HepG2 (cell line): ENCODE data around the gene LRP1-AS. TPM values are rescaled to one million over a fixed set of nuclear protein-coding genes. Genes with fewer than 3 reads are reported as not detected.
A peak's percentile ranks its signal among the peaks of the same experiment; 100 is the strongest.

Source experiments
- EHMT2 ChIP-seq: fragments of 200-600 bp; sonication (generic); IDR thresholded peaks from 2 replicates; pipeline ENCODE4 v1.7.0; 2017; ENCODE audit warnings: antibody characterized with exemption, low read depth, low read length, borderline replicate concordance
- HOXA7 ChIP-seq: sonication (generic); formaldehyde crosslinking; IDR thresholded peaks from 2 replicates; pipeline ENCODE4 v1.8.1; 2022; ENCODE audit warnings: mild to moderate bottlenecking, missing genetic modification reagents, moderate library complexity
- KDM3A ChIP-seq: IDR thresholded peaks from 2 replicates; pipeline ENCODE4 v1.6.1; 2018; ENCODE audit warnings: low read depth, missing compliant biosample characterization
- MIER2 ChIP-seq: IDR thresholded peaks from 2 replicates; pipeline ENCODE4 v1.6.1; 2016; ENCODE audit warnings: missing biosample characterization, missing genetic modification reagents
- NRL ChIP-seq: sonication (generic); formaldehyde crosslinking; IDR thresholded peaks from 2 replicates; pipeline ENCODE4 v1.5.0; 2020; ENCODE audit warnings: missing genetic modification reagents, mild to moderate bottlenecking, moderate library complexity, borderline replicate concordance
- SAP130 ChIP-seq: IDR thresholded peaks from 2 replicates; pipeline ENCODE4 v1.6.1; 2016; ENCODE audit warnings: low read depth
- SIN3B ChIP-seq: fragments of 150-350 bp; IDR thresholded peaks from 2 replicates; pipeline ENCODE4 v1.6.1; 2014; ENCODE audit warnings: low read length
- SMAD9 ChIP-seq: sonication (generic); formaldehyde crosslinking; IDR thresholded peaks from 2 replicates; pipeline ENCODE4 v1.5.1; 2020; ENCODE audit warnings: mild to moderate bottlenecking, missing genetic modification reagents
- TBX2 ChIP-seq: sonication (generic); formaldehyde crosslinking; IDR thresholded peaks from 2 replicates; pipeline ENCODE4 v1.5.0; 2020; ENCODE audit warnings: missing genetic modification reagents, mild to moderate bottlenecking, borderline replicate concordance
- ZNF343 ChIP-seq: sonication (generic); formaldehyde crosslinking; IDR thresholded peaks from 2 replicates; pipeline ENCODE4 v1.4.0; 2020; ENCODE audit warnings: mild to moderate bottlenecking, missing genetic modification reagents
- ZSCAN25 ChIP-seq: sonication (generic); formaldehyde crosslinking; IDR thresholded peaks from 2 replicates; pipeline ENCODE4 v1.8.0; 2022; ENCODE audit warnings: mild to moderate bottlenecking, missing genetic modification reagents
- polyA plus RNA-seq, 8 experiments: library from polyadenylated mRNA; depleted of rRNA in 3 of 8; stranded (reverse) in 7 of 8; unstranded in 1 of 8; fragments of >200 nt; fragmentation: Illumina TruSeq in 4 of 8; extraction: Trizol in 4 of 8; gene quantifications; 2 replicates each; pipeline versions ENCODE4 v1.2.1 to v1.2.3, GENCODE V29; 2011 to 2016; ENCODE audit warnings: low read depth in 4 of 8, missing spikeins in 1 of 8, mixed read lengths in 1 of 8; ENCODE audit not compliant: insufficient read depth in 1 of 8
- total RNA-seq, 5 experiments: library from RNA; depleted of rRNA; stranded (reverse); fragments of >200 nt; fragmentation: Illumina TruSeq; extraction: Trizol; gene quantifications; 2 replicates each; pipeline ENCODE4 v1.2.3, GENCODE V29; 2016; ENCODE audit warnings: low read depth in 1 of 5
- TF ChIP-seq, protein P1 (sequence below): sonication (generic); formaldehyde crosslinking; IDR thresholded peaks from 2 replicates; pipeline ENCODE4 v1.5.1; 2020; ENCODE audit warnings: mild to moderate bottlenecking, missing genetic modification reagents, moderate library complexity
- TF ChIP-seq, protein P2 (sequence below): sonication (generic); formaldehyde crosslinking; IDR thresholded peaks from 2 replicates; pipeline ENCODE4 v1.5.0; 2020; ENCODE audit warnings: mild to moderate bottlenecking, missing genetic modification reagents, borderline replicate concordance
- TF ChIP-seq, protein P3 (sequence below): sonication (generic); formaldehyde crosslinking; IDR thresholded peaks from 2 replicates; pipeline ENCODE4 v1.8.0; 2022; ENCODE audit warnings: missing genetic modification reagents, low read depth, mild to moderate bottlenecking, borderline replicate concordance
- TF ChIP-seq, protein P4 (sequence below): sonication (generic); formaldehyde crosslinking; IDR thresholded peaks from 2 replicates; pipeline ENCODE4 v1.4.0; 2020; ENCODE audit warnings: mild to moderate bottlenecking, missing genetic modification reagents, borderline replicate concordance

LRP1-AS gene
- total and polyA plus RNA-seq, 2 of the 13 experiments (the other 11 are each of a cell fraction or from before 2014, with no cell fraction given): 0.20 TPM; not detected in 1

DNA sequence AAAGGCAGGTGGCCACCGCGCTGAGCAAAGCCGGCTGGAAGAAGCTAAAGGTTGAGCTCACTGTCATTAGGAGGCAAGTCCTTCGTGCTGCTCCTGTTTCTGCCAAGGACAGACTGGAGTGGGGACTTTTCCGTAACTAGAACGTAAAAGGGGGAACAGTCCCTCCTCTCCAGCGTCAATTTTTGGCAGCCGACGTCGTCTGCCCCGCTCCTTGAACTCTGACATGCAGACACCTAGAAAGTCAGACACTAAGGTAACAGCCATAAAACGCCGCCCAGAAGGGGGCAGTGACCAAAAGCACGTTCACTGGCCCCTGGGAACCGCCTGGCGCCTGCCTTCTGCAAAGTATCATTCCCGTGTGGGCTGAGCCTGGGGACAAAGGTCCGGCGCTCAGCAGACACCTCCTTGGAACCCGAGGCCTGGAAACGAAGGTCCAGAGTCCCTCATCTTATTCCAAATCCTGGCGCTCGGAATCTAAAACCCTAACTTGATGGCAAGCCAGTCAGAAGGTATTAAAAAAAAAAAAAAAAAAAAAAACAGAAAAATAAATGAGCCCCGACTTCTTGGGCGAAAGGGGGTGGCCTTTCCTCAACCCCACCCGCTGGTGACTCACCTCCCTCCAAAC, 20.2 kb downstream of the LRP1-AS start (continued):
- TF ChIP-seq MIER2: no peak
- TF ChIP-seq, protein P1, sequence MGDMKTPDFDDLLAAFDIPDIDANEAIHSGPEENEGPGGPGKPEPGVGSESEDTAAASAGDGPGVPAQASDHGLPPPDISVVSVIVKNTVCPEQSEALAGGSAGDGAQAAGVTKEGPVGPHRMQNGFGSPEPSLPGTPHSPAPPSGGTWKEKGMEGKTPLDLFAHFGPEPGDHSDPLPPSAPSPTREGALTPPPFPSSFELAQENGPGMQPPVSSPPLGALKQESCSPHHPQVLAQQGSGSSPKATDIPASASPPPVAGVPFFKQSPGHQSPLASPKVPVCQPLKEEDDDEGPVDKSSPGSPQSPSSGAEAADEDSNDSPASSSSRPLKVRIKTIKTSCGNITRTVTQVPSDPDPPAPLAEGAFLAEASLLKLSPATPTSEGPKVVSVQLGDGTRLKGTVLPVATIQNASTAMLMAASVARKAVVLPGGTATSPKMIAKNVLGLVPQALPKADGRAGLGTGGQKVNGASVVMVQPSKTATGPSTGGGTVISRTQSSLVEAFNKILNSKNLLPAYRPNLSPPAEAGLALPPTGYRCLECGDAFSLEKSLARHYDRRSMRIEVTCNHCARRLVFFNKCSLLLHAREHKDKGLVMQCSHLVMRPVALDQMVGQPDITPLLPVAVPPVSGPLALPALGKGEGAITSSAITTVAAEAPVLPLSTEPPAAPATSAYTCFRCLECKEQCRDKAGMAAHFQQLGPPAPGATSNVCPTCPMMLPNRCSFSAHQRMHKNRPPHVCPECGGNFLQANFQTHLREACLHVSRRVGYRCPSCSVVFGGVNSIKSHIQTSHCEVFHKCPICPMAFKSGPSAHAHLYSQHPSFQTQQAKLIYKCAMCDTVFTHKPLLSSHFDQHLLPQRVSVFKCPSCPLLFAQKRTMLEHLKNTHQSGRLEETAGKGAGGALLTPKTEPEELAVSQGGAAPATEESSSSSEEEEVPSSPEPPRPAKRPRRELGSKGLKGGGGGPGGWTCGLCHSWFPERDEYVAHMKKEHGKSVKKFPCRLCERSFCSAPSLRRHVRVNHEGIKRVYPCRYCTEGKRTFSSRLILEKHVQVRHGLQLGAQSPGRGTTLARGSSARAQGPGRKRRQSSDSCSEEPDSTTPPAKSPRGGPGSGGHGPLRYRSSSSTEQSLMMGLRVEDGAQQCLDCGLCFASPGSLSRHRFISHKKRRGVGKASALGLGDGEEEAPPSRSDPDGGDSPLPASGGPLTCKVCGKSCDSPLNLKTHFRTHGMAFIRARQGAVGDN (CRISPR knock-in tag): peak; percentile 80
- TF ChIP-seq EHMT2: no peak
- TF ChIP-seq, protein P2, sequence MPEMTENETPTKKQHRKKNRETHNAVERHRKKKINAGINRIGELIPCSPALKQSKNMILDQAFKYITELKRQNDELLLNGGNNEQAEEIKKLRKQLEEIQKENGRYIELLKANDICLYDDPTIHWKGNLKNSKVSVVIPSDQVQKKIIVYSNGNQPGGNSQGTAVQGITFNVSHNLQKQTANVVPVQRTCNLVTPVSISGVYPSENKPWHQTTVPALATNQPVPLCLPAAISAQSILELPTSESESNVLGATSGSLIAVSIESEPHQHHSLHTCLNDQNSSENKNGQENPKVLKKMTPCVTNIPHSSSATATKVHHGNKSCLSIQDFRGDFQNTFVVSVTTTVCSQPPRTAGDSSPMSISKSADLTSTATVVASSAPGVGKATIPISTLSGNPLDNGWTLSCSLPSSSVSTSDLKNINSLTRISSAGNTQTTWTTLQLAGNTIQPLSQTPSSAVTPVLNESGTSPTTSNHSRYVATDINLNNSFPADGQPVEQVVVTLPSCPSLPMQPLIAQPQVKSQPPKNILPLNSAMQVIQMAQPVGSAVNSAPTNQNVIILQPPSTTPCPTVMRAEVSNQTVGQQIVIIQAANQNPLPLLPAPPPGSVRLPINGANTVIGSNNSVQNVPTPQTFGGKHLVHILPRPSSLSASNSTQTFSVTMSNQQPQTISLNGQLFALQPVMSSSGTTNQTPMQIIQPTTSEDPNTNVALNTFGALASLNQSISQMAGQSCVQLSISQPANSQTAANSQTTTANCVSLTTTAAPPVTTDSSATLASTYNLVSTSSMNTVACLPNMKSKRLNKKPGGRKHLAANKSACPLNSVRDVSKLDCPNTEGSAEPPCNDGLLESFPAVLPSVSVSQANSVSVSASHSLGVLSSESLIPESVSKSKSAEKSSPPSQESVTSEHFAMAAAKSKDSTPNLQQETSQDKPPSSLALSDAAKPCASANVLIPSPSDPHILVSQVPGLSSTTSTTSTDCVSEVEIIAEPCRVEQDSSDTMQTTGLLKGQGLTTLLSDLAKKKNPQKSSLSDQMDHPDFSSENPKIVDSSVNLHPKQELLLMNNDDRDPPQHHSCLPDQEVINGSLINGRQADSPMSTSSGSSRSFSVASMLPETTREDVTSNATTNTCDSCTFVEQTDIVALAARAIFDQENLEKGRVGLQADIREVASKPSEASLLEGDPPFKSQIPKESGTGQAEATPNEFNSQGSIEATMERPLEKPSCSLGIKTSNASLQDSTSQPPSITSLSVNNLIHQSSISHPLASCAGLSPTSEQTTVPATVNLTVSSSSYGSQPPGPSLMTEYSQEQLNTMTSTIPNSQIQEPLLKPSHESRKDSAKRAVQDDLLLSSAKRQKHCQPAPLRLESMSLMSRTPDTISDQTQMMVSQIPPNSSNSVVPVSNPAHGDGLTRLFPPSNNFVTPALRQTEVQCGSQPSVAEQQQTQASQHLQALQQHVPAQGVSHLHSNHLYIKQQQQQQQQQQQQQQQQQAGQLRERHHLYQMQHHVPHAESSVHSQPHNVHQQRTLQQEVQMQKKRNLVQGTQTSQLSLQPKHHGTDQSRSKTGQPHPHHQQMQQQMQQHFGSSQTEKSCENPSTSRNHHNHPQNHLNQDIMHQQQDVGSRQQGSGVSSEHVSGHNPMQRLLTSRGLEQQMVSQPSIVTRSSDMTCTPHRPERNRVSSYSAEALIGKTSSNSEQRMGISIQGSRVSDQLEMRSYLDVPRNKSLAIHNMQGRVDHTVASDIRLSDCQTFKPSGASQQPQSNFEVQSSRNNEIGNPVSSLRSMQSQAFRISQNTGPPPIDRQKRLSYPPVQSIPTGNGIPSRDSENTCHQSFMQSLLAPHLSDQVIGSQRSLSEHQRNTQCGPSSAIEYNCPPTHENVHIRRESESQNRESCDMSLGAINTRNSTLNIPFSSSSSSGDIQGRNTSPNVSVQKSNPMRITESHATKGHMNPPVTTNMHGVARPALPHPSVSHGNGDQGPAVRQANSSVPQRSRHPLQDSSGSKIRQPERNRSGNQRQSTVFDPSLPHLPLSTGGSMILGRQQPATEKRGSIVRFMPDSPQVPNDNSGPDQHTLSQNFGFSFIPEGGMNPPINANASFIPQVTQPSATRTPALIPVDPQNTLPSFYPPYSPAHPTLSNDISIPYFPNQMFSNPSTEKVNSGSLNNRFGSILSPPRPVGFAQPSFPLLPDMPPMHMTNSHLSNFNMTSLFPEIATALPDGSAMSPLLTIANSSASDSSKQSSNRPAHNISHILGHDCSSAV (CRISPR knock-in tag): no peak
- TF ChIP-seq SAP130 (CRISPR knock-in tag): peak; percentile 71
- no peak for TF ChIP-seq NRL
- 0 out of 2 replicates have a peak, but pooled peaks have one; percentile 64 for TF ChIP-seq KDM3A
- no peak for TF ChIP-seq SIN3B
- TF ChIP-seq, protein P3, sequence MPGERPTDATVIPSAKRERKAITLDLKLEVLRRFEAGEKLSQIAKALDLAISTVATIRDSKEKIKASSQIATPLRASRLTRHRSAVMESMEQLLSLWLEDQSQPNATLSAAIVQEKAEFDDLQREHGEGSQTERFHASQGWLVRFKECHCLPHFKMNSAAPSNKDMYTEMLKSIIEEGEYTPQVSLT (CRISPR knock-in tag): no peak
- no peak for TF ChIP-seq ZNF343 (CRISPR knock-in tag)
- TF ChIP-seq, protein P4, sequence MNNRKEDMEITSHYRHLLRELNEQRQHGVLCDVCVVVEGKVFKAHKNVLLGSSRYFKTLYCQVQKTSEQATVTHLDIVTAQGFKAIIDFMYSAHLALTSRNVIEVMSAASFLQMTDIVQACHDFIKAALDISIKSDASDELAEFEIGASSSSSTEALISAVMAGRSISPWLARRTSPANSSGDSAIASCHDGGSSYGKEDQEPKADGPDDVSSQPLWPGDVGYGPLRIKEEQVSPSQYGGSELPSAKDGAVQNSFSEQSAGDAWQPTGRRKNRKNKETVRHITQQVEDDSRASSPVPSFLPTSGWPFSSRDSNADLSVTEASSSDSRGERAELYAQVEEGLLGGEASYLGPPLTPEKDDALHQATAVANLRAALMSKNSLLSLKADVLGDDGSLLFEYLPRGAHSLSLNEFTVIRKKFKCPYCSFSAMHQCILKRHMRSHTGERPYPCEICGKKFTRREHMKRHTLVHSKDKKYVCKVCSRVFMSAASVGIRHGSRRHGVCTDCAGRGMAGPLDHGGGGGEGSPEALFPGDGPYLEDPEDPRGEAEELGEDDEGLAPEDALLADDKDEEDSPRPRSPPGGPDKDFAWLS: no peak
- no peak for TF ChIP-seq SMAD9 (CRISPR knock-in tag)
- no peak; the same call in 1 of the 2 replicates for TF ChIP-seq ZSCAN25 (CRISPR knock-in tag)
- TF ChIP-seq TBX2 (CRISPR knock-in tag): peak; percentile 56; the same call in 1 of the 2 replicates
- no peak for TF ChIP-seq HOXA7
